GM20431 (cell line): ENCODE measurements around the gene EXD3.
"Not testable (repeated sequence)": the region's sequence is repeated elsewhere in the genome, so short reads cannot be mapped to it uniquely, and the experiment has no call there.

Experiments
- in situ Hi-C: fragments of 300-500 bp; cut with MseI, MboI; formaldehyde crosslinking; loops from one replicate; pipeline ENCODE4 v1.15.0; 2020; ENCODE audit warnings: low sequenced_read_pairs; ENCODE audit not compliant: unreplicated experiment

The EXD3 gene

GRCh38 chr9:137383081-137383783 is 39.7 kb downstream of the EXD3 start:
- in situ Hi-C loops = no loop called here

DNA sequence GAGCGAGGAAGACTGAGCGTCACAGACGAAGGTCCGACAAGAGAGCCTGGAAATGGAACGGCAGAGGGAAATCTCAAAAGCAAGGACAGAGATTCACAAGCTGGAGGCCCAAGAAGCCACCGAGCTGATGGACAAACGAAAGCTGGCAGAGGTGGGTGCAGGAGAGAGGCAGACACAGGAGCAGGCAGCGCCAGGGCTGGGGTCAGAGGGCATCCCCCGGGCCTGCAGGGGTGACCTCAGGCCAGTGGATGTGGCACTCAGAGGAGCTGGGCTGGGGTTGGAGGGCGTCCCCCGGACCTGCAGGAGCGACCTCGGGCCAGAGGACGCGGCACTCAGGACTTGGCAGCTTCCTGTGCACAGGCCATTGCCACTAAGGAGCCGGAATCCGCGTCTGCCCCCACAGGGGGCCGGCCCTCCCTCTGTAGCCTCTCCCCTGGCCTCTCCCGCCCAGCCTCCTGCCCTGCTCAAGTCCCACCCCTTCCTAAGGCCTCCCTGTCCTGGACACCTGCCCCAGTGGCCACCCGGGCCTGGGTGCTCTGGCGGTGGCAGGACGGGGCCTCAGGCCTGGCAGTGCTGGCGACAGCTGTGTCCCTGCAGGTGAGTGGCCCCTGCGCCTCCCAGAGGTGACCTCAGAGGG is 40.4 kb downstream of the EXD3 start:
- in situ Hi-C loops = no loop called here

- in situ Hi-C loops = no loop called here
Observed at GRCh38 chr9:137381501-137382443, 41.2 kb downstream of the EXD3 start.

DNA sequence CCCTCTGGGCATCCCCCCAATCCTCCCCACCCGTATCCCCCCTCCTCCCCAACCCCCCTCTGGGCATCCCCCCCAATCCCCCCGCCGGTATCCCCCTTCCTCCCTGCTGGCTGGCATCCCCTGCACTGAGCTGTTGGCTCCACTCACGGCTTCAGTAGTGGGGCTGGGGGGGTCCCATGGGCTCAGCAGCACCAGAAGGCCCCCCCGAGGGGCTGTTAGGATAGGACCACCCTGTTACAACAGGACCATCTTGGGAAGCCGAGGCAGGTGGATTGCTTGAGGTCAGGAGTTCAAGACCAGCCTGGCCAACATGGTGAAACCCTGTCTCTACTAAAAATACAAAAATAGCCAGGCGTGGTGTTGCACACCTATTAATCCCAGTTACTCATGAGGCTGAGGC is 42.4 kb downstream of the EXD3 start:
- in situ Hi-C loops = no loop called here

DNA sequence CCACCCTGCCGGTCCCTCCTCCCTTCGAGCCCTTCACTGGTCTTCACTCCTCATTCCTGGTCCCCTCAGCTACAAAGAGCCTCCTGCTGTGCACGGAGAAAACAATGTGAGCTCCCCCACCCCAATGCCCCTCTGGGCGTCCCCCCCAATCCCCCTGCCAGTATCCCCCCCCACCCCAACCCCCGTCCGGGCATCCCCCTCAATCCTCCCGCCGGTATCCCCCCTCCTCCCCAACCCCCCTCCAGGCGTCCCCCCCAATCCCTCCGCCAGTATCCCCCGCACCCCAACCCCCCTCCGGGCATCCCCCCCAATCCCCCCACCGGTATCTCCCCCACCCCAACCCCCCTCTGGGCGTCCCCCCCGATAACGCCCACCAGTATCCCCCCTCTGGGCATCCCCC is 42.8 kb downstream of the EXD3 start:
- in situ Hi-C loops = no loop called here

- in situ Hi-C loops = no loop called here
Observed at GRCh38 chr9:137379761-137380161, 43.2 kb downstream of the EXD3 start.

- in situ Hi-C loops = not testable (repeated sequence)
Observed at GRCh38 chr9:137378688-137379410, 44.1 kb downstream of the EXD3 start.

GRCh38 chr9:137376386-137376785 is 46.6 kb downstream of the EXD3 start:
- in situ Hi-C loops = no loop called here

DNA sequence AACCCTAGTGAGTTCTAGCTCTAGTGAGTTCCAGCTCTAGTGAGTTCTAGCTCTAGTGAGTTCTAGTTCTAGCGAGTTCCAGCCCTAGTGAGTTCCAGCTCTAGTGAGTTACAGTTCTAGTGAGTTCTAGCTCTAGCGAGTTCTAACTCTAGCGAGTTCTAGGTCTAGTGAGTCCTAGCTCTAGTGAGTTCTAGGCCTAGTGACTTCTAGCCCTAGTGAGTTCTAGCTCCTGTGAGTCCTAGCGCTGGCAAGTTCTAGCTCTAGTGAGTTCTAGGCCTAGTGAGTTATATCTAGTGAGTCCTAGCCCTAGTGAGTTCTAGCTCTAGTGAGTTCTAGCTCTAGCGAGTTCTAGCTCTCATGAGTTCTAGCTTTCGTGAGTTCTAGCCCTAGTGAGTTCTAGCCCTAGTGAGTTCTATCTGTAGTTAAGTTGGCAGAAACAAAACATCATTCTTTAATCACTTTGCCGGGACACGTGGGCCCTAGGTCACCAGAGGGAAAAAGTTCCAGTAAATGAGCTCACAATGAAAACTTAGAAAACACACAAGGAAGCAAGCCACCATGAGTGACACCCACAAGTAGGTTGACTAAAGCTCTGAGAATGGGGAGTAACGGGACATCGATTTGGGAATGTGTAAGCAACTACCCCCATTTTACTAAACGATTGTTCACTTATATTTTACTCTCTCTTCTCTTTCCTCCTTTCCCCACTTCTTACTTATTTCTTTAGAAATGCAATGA is 47.5 kb downstream of the EXD3 start:
- in situ Hi-C loops = no loop called here

DNA sequence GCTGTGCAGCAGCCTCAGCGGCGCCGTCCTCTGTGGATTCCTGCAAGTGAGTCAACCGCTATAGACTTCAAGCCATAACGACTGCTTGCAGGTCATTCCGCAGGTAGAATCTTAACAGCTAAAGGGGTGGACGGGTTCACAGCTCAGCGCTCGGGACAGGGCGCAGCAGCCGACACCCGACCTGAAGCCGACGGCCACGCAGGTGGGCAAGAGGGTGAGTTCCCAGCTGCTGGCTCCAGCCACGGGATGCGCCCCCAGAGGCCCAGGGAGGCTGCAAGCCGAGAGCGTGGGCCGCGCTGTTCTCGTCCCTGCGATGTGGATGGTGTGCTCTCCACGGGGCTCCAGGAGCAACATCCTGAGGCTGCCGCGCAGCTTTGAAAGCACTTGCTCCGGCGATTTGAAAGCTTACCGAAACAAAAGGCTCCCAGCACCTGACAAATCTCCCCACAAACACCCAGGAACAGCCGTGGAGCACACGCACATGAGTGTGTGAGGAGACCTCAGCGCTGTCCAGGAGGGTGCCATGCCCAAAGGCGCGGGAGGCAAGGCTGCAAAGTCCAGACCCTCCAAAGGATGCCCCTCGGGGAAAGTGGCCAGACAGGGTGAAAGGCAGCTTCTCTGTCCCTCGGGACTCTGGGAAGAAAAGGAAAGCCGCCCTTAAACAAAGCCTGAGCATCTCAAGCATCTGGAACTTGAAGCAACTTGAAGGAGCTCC is 48.7 kb downstream of the EXD3 start:
- in situ Hi-C loops = no loop called here

GRCh38 chr9:137373611-137373980 is 49.4 kb downstream of the EXD3 start:
- in situ Hi-C loops = no loop called here

DNA sequence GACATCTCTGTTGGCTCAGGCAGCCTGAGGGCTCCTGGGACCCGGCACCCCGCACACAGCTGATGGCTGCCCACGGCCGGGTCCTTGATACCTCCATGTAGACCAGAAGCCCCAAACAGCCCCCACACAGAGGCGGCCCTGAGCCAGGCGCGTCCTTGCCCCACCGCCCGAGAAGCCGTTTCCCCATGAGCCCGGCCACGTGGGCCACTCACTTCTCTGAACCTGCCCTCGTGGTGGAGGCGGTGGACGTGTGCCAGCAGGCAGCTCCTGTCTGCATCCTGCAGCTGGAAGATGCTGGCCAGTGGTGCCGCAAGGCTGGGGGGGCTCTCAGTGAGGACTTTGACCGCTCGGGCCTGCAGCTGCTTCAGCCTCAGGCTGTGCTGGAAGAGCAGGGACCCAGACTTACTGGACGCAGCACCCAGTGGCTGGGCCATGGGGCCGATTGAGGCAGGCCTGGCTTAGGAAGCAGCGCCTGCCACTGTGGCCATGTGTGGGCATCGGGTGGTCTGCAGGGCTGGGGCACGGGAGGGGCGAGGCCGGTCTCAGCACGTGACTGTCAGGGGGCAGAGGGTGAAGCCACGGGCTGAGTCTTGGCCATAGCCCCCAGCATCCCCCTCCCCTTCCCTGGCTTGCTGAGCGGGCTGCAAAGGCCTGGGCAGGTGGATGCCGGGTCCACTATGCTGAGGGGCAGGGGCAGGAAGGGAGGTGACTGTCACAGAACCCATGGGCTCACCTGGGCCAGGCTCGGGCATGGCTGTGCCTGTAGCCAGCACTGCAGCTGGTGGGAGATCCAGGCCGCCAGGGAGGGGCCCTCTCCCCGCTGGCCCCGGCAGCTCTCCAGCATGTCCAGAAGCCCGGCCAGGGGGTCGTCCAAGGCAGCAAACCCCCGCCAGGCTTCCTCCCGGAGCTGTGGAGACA is 50.0 kb downstream of the EXD3 start:
- in situ Hi-C loops = no loop called here

- in situ Hi-C loops = no loop called here
Observed at GRCh38 chr9:137371946-137372651, 50.9 kb downstream of the EXD3 start.

DNA sequence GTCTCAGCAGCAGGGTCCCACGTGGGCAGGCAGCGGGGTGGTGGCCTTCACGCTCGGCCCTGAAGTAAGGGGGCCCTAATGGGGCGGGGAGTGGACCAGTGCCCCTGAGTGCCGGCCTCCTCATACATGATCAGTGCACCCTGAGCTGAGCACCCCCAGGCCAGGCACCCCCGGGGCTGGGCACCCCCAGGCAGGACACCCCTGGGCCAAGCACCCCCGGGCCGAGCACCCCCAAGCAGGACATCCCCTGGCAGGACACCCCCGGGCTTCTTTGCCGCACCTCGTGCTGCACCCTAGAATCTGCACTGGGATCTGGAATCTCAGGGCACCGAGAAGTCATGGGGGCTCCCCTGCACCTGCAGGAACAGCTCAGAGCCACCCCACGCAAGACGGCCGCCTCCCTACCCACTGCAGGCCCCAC is 51.4 kb downstream of the EXD3 start:
- in situ Hi-C loops = no loop called here

DNA sequence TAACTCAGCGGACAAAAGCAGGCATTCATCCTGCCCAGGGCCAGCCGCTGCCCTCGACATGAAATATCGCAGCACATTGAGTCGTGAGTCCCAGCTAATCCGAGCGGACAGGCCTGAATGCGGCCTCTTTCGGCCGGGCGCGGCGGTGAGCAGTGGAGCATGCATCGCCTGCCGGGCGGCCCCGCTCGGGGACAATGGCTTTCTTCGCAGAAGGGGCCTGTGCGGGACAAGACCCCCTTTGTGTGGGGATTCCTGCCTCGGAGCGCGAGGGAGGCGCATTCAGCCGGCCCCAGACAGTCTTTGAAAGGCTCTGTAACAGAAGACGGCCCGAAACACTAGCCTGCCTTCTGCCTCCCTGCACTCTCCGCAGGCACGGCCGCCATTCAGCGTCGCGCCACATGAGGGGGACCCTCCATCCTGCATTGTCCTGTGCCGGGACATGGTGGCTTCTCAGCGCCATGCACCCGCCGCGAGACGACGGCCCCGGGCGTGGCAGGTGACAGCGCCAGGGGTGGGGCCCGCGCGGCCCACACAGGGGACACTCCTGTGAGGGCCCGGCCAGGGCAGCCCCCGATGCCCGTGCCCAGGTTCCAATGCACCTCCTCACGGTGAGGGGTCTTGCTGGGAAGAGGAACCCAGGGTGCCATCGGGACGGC is 52.0 kb downstream of the EXD3 start:
- in situ Hi-C loops = no loop called here

- in situ Hi-C loops = no loop called here
Observed at GRCh38 chr9:137369911-137370764, 52.8 kb downstream of the EXD3 start.
